ENCODE results near the gene HECA.
"Not testable (repeated sequence)": the region's sequence is repeated elsewhere in the genome, so short reads cannot be mapped to it uniquely, and the experiment has no call there.

Gene HECA

GRCh38 chr6:139161817-139162284 is 27.0 kb downstream of the HECA start:
- no peak for DNase-seq

GRCh38 chr6:139164001-139164400 is 29.1 kb downstream of the HECA start:
- no peak for DNase-seq

GRCh38 chr6:139165324-139165723 is 30.4 kb downstream of the HECA start:
- no peak for DNase-seq

GRCh38 chr6:139166238-139166955 is 31.5 kb downstream of the HECA start:
- no peak for DNase-seq

GRCh38 chr6:139166956-139167313 is 32.1 kb downstream of the HECA start:
- no peak for DNase-seq

GRCh38 chr6:139172151-139172550 is 37.3 kb downstream of the HECA start:
- DNase-seq = no peak

GRCh38 chr6:139172567-139172966 is 37.7 kb downstream of the HECA start:
- no peak for DNase-seq

- no peak for DNase-seq
These were observed 38.3 kb downstream of the HECA start for GRCh38 chr6:139173172-139173571.

- no peak for DNase-seq
These were observed 38.9 kb downstream of the HECA start for GRCh38 chr6:139173822-139174221.

GRCh38 chr6:139174961-139175360 is 40.1 kb downstream of the HECA start:
- DNase-seq = no peak

- DNase-seq = no peak
These were observed 40.6 kb downstream of the HECA start for GRCh38 chr6:139175389-139175948.

- DNase-seq = no peak
These were observed 46.4 kb downstream of the HECA start for GRCh38 chr6:139181236-139181635.

- DNase-seq = no peak
These were observed 49.2 kb downstream of the HECA start for GRCh38 chr6:139184047-139184446.

GRCh38 chr6:139184459-139184858 is 49.6 kb downstream of the HECA start:
- no peak for DNase-seq

GRCh38 chr6:139186242-139186641 is 51.4 kb downstream of the HECA start:
- no peak for DNase-seq

GRCh38 chr6:139186692-139187091 is 51.8 kb downstream of the HECA start:
- DNase-seq = no peak

GRCh38 chr6:139187489-139187888 is 52.6 kb downstream of the HECA start:
- no peak for DNase-seq

GRCh38 chr6:139189665-139190064 is 54.8 kb downstream of the HECA start:
- DNase-seq = no peak

GRCh38 chr6:139194740-139195139 is 59.9 kb downstream of the HECA start:
- no peak for DNase-seq

- DNase-seq = no peak
These were observed 63.8 kb downstream of the HECA start for GRCh38 chr6:139198529-139199288.

GRCh38 chr6:139201378-139201777 is 66.5 kb downstream of the HECA start:
- no peak for DNase-seq

GRCh38 chr6:139204978-139205377 is 70.1 kb downstream of the HECA start:
- DNase-seq = no peak

GRCh38 chr6:139205843-139206242 is 71.0 kb downstream of the HECA start:
- DNase-seq = no peak

GRCh38 chr6:139210766-139211165 is 75.9 kb downstream of the HECA start:
- not testable (repeated sequence) for DNase-seq
